Prostate gland (tissue), 2 donors: ENCODE data around the gene CTIF.
"Not testable (repeated sequence)": the region's sequence is repeated elsewhere in the genome, so short reads cannot be mapped to it uniquely, and the experiment has no call there.

Experiments
- POLR2A ChIP-seq: fragments of 450-650 bp; IDR thresholded peaks from one replicate; pipeline ENCODE4 v1.6.1; 2016; ENCODE audit warnings: antibody characterized with exemption, mild to moderate bottlenecking
- POLR2AphosphoS5 ChIP-seq: sonication (generic); formaldehyde crosslinking; IDR thresholded peaks from one replicate; pipeline ENCODE4 v1.6.1; 2017; ENCODE audit warnings: antibody characterized with exemption
- TF ChIP-seq, protein P1 (sequence below), 4 experiments: fragments of 200-600 bp in 2 of 4; fragments of 450-650 bp in 2 of 4; sonication (generic) in 2 of 4; IDR thresholded peaks; 1 replicate in 3 of 4; 2 replicates in 1 of 4; pipeline ENCODE4 v1.5.1; 2016 to 2019; ENCODE audit warnings: antibody characterized with exemption in 4 of 4, mild to moderate bottlenecking in 2 of 4, moderate library complexity in 2 of 4

- TF ChIP-seq, protein P1, sequence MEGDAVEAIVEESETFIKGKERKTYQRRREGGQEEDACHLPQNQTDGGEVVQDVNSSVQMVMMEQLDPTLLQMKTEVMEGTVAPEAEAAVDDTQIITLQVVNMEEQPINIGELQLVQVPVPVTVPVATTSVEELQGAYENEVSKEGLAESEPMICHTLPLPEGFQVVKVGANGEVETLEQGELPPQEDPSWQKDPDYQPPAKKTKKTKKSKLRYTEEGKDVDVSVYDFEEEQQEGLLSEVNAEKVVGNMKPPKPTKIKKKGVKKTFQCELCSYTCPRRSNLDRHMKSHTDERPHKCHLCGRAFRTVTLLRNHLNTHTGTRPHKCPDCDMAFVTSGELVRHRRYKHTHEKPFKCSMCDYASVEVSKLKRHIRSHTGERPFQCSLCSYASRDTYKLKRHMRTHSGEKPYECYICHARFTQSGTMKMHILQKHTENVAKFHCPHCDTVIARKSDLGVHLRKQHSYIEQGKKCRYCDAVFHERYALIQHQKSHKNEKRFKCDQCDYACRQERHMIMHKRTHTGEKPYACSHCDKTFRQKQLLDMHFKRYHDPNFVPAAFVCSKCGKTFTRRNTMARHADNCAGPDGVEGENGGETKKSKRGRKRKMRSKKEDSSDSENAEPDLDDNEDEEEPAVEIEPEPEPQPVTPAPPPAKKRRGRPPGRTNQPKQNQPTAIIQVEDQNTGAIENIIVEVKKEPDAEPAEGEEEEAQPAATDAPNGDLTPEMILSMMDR (IDR thresholded peaks at IDR 0.05), result not testable (repeated sequence)
- TF ChIP-seq POLR2AphosphoS5, POLR2A: not testable (repeated sequence)
Measured at GRCh38 chr18:48811977-48812451, 273.2 kb downstream of the CTIF start.
